ENCODE results near the gene ZNF469.

The ZNF469 gene

GRCh38 chr16:88429387-88430184 lies 46.8 kb downstream of the ZNF469 start:
- DNase-seq: no peak

GRCh38 chr16:88430185-88430523 lies 47.4 kb downstream of the ZNF469 start:
- no peak for DNase-seq

DNA sequence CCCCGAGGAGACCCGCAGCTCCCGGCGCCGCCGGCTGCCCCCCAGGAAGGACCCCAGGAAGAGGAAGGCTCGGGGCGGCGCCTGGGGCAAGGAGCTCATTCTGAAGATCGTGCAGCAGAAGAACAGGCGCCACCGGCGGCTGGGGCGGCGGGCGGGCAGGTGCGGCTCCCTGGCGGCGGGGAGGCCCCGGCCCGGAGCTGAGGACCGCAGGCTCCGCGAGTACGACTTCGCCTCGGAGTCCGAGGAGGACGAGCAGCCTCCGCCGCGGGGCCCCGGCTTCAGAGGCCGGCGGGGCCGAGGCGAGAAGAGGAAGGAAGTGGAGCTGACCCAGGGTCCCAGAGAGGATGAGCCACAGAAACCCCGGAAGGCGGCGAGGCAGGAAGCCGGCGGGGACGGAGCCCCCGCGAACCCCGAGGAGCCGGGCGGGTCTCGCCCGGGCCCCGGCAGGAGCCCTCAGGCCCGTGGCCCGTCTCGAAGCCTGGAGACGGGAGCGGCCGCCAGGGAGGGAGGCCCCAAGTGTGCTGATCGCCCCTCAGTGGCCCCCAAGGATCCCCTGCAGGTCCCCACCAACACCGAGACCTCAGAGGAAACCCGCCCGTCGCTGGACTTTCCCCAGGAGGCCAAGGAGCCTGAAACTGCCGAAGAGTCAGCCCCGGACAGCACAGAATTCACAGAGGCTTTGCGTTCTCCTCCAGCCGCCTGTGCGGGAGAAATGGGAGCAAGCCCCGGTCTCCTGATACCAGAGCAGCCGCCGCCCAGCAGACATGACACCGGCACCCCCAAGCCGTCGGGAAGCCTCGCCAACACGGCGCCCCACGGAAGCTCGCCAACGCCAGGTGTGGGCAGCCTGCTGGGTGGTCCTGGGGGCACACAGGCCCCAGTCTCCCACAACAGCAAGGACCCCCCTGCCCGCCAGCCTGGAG lies 48.0 kb downstream of the ZNF469 start:
- DNase-seq: peak; percentile 34

DNA sequence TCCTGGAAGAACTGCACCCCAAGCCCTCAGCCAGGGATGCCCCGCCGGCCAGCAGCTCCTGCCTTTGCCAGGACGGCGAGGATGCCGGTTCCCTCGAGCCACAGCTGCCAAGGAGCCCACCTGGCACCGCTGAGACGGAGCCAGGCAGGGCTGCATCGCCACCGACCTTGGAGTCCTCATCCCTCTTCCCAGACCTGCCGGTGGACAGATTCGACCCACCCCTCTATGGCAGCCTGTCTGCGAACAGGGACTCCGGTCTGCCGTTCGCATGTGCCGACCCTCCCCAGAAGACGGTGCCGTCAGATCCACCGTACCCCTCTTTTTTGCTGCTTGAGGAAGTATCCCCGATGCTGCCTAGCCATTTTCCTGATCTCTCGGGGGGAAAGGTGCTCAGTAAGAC lies 48.9 kb downstream of the ZNF469 start:
- no peak for DNase-seq

- no peak for DNase-seq
These were observed 49.4 kb downstream of the ZNF469 start for GRCh38 chr16:88432174-88432573.

Data from CD4-positive, alpha-beta T cell treated with Interferon gamma for 1 hour (primary cell).